ENCODE results near the gene B3GALT5.

GRCh38 chr21:39659070-39659815 lies 46.5 kb downstream of the B3GALT5 start:
- no peak for TF ChIP-seq CTCF (IDR thresholded peaks at IDR 0.05)
- no peak for TF ChIP-seq POLR2A (IDR thresholded peaks at IDR 0.05)

All from gastroesophageal sphincter (tissue), 3 donors.